Measurements from ENCODE around the gene EFS. TPM values are rescaled to one million over a fixed set of nuclear protein-coding genes. Genes with fewer than 3 reads are reported as not detected.

EFS gene
- total and polyA plus RNA-seq, 8 donors, result 3.1 to 20.6 (median 6.2) TPM

- Histone ChIP-seq H3K27ac (no peak overlapping the region), H3K27me3 (peaks cover 0 to 31% (median 0%) of the 10 kb centered on the region in 3 donors), H3K36me3 (no peaks in the 10 kb centered on the region), H3K4me1 (no peaks in the 10 kb centered on the region), H3K4me3 (no peak overlapping the region), H3K9me3 (no peaks in the 10 kb centered on the region)
- intact Hi-C loops (cut with DNase I; ENCODE audit: low total_unique reads), result loop anchor here (5.0 kb wide), 1 partner anchor 51 kb away; no protein-coding TSS in a partner anchor
- DNase-seq, result no peak
- WGBS, 5 donors, result 64 to 74% (median 72%) methylated on average over 10 of the region's 10 CpGs
- TF ChIP-seq POLR2A (IDR thresholded peaks at IDR 0.05), result no peak
These were observed 17.9 kb upstream of the EFS start for GRCh38 chr14:23382731-23383440.

- Histone ChIP-seq H3K27me3 (peaks cover 0 to 28% (median 0%) of the 10 kb centered on the region in 3 donors), H3K36me3 (no peaks in the 10 kb centered on the region), H3K4me1 (peaks cover 0 to 1% (median 0%) of the 10 kb centered on the region in 4 donors), H3K4me3 (no peak overlapping the region), H3K27ac (no peak overlapping the region), H3K9me3 (no peaks in the 10 kb centered on the region)
- intact Hi-C loops (cut with DNase I; ENCODE audit: low total_unique reads), result loop anchor here (5.0 kb wide), 1 partner anchor 50 kb away; no protein-coding TSS in a partner anchor
- no peak for TF ChIP-seq POLR2A (IDR thresholded peaks at IDR 0.05)
- TF ChIP-seq, protein P1, sequence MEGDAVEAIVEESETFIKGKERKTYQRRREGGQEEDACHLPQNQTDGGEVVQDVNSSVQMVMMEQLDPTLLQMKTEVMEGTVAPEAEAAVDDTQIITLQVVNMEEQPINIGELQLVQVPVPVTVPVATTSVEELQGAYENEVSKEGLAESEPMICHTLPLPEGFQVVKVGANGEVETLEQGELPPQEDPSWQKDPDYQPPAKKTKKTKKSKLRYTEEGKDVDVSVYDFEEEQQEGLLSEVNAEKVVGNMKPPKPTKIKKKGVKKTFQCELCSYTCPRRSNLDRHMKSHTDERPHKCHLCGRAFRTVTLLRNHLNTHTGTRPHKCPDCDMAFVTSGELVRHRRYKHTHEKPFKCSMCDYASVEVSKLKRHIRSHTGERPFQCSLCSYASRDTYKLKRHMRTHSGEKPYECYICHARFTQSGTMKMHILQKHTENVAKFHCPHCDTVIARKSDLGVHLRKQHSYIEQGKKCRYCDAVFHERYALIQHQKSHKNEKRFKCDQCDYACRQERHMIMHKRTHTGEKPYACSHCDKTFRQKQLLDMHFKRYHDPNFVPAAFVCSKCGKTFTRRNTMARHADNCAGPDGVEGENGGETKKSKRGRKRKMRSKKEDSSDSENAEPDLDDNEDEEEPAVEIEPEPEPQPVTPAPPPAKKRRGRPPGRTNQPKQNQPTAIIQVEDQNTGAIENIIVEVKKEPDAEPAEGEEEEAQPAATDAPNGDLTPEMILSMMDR (IDR thresholded peaks at IDR 0.05), result no peak
- TF ChIP-seq POLR2AphosphoS5 (IDR thresholded peaks at IDR 0.05), result no peak
- no peak for TF ChIP-seq EP300 (IDR thresholded peaks at IDR 0.05)
- DNase-seq, result no peak
- WGBS, 5 donors, result 86 to 98% (median 90%) methylated on average over 5 to 6 of the region's 6 CpGs
These were observed 17.3 kb upstream of the EFS start for GRCh38 chr14:23382276-23382675.

DNA sequence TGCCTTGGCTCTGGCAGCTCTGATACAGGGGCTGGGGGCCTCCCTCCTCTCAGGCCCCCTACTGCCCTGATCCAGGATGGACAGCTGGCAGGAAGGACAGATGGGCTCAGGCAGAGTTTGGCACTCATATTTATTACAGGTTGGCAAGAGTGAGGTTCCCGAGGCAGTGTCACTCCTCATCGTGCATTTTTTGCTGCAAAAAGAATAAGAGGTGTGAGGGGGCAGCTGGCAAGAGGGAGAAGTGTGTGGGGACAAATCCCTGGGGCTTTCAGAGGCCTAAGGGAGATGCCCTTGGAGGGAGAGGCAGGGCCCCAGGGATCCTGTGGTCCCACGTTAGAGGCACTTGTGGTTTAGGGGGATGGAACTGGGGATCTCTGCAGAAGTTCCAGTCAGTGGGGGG, 16.9 kb upstream of the EFS start:
- intact Hi-C loops (cut with DNase I; ENCODE audit: low total_unique reads), result loop anchor here (5.0 kb wide), 1 partner anchor 50 kb away; no protein-coding TSS in a partner anchor
- Histone ChIP-seq H3K4me1 (peaks cover 0 to 5% (median 0%) of the 10 kb centered on the region in 4 donors), H3K27me3 (peaks cover 0 to 28% (median 0%) of the 10 kb centered on the region in 3 donors), H3K36me3 (no peaks in the 10 kb centered on the region), H3K9me3 (no peaks in the 10 kb centered on the region), H3K4me3 (no peak overlapping the region), H3K27ac (no peak overlapping the region)
- TF ChIP-seq EP300 (IDR thresholded peaks at IDR 0.05) (no peak), POLR2A (IDR thresholded peaks at IDR 0.05) (no peak), POLR2AphosphoS5 (IDR thresholded peaks at IDR 0.05) (no peak)
- TF ChIP-seq, protein P1 (IDR thresholded peaks at IDR 0.05), result no peak
- WGBS, 5 donors, result 48 to 71% (median 60%) methylated on average over 1 to 3 of the region's 3 CpGs
- DNase-seq, result no peak

- DNase-seq, result no peak
- Histone ChIP-seq H3K27ac (no peak overlapping the region), H3K27me3 (peaks cover 0 to 28% (median 0%) of the 10 kb centered on the region in 3 donors), H3K4me3 (no peak overlapping the region), H3K36me3 (no peaks in the 10 kb centered on the region), H3K9me3 (no peaks in the 10 kb centered on the region), H3K4me1 (peaks cover 0 to 10% (median 0%) of the 10 kb centered on the region in 4 donors)
- no peak for TF ChIP-seq POLR2AphosphoS5 (IDR thresholded peaks at IDR 0.05)
- TF ChIP-seq POLR2A (IDR thresholded peaks at IDR 0.05), result no peak
- TF ChIP-seq, protein P1 (IDR thresholded peaks at IDR 0.05), result no peak
- no peak for TF ChIP-seq EP300 (IDR thresholded peaks at IDR 0.05)
- intact Hi-C loops (cut with DNase I; ENCODE audit: low total_unique reads), result loop anchor here (5.0 kb wide), 1 partner anchor 49 kb away; no protein-coding TSS in a partner anchor
- WGBS, 5 donors, result 72 to 83% (median 80%) methylated on average over 4 of the region's 4 CpGs
These were observed 16.0 kb upstream of the EFS start for GRCh38 chr14:23380976-23381375.
